Mucosa of rectum (tissue), 2 donors: ENCODE results near the gene C1orf56.

Source experiments
- H3K27ac ChIP-seq, 2 donors: one replicate each; pipeline ENCODE4 v1.7.0; 2013; ENCODE audit warnings: inconsistent platforms in 2 of 2, low read depth in 2 of 2, low read length in 2 of 2
- H3K27me3 ChIP-seq, 2 donors: one replicate each; pipeline ENCODE4 v1.7.0; 2013; ENCODE audit warnings: low read length in 2 of 2; ENCODE audit not compliant: control insufficient read depth in 2 of 2, insufficient read depth in 2 of 2
- H3K36me3 ChIP-seq, 2 donors: one replicate each; pipeline ENCODE4 v1.7.0; 2013; ENCODE audit warnings: low read length in 2 of 2; ENCODE audit not compliant: control insufficient read depth in 2 of 2, insufficient read depth in 2 of 2
- H3K4me1 ChIP-seq, 2 donors: one replicate each; pipeline ENCODE4 v1.7.0; 2013; ENCODE audit warnings: low read length in 2 of 2, mild to moderate bottlenecking in 1 of 2; ENCODE audit not compliant: control insufficient read depth in 2 of 2, insufficient read depth in 2 of 2
- H3K4me3 ChIP-seq, 2 donors: one replicate each; pipeline ENCODE4 v1.7.0; 2013; ENCODE audit warnings: low read length in 2 of 2
- H3K9ac ChIP-seq, 2 donors: one replicate each; pipeline ENCODE4 v1.7.0; 2013; ENCODE audit warnings: low read length in 2 of 2, low read depth in 1 of 2, mild to moderate bottlenecking in 1 of 2
- H3K9me3 ChIP-seq, 2 donors: one replicate each; pipeline ENCODE4 v1.7.0; 2013; ENCODE audit warnings: low read length in 2 of 2; ENCODE audit not compliant: control insufficient read depth in 2 of 2
- donor health status: healthy.
- donor health status: Normal muscosa, but diverticular disease.

C1orf56 gene

DNA sequence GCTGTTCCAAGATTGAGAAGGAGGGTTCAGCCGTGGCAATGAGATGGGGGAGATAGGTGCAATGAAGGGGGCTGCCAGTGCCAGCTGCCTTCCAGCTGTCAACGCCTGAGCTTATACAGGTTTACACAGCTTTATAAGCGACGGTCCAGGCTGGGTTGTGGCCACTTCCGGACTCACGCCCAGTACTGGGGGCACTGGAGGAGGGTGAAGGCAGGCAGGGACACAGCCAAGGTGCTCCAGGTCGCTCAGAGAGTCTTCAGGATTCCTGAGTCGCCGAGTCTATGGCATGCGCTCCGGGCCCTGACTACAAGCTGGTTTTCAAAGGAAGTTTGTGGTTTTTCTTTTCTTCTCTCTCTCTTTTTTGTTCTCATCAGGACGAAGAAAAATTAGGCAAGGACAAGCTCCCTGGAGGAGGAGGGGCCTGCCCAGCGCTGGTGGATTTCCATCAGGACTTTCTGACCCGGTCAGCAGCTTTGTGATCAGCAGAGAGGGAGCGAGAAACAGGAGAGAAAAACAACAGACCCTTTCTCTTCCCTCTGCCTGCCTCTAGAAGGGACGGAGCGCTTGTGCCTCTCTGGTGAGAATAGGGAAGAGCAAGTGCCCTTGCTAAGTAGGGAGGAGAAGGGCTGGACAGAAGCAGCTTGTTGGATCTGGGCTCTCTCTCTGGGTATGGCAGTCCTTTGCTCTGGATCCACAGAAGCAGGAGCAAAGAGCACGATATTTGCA lies 41.1 kb upstream of the C1orf56 start, which contains the start of gene MINDY1:
Gene MINDY1, minus strand, starts transcription at position 576 of the 726 bp plus-strand sequence. CDS start 4,285 bp downstream, outside the sequence.
- Histone ChIP-seq H3K4me1 (peaks cover 39 to 40% of the 10 kb centered on the region in 2 donors), H3K9ac (peak within 1 kb of the TSS; percentile 87 to 94), H3K27ac (peak within 1 kb of the TSS; percentile 88 to 93), H3K36me3 (peaks cover 11 to 12% of the 10 kb centered on the region in 2 donors), H3K4me3 (peak within 1 kb of the TSS; percentile 84 to 90), H3K27me3 (no peaks in the 10 kb centered on the region), H3K9me3 (no peaks in the 10 kb centered on the region)

DNA sequence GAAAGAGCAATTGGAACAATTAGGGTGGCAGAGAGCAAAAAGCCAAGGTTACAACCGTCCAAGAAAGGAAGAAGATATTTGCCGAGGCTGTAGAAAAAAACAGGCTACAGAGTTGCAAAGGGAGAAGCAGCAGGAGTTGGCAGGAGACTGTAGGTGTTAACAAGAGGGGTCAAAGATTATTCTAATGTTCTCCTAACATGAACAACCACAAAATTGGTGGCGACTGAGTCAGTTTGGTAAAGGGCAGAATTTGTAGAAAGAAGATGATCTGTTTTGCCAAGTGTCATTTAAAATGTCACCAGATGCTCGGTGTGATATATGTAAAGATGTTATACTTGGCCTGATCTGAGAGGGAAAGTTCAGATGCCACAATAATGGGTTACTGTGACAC lies 39.7 kb upstream of the C1orf56 start:
- Histone ChIP-seq H3K27ac (peak overlapping the region; percentile 88 to 93), H3K36me3 (no peaks in the 10 kb centered on the region), H3K4me3 (peak overlapping the region; percentile 84 to 90), H3K4me1 (peaks cover 41 to 46% of the 10 kb centered on the region in 2 donors), H3K9ac (peak overlapping the region; percentile 41 to 60), H3K27me3 (no peaks in the 10 kb centered on the region), H3K9me3 (no peaks in the 10 kb centered on the region)

DNA sequence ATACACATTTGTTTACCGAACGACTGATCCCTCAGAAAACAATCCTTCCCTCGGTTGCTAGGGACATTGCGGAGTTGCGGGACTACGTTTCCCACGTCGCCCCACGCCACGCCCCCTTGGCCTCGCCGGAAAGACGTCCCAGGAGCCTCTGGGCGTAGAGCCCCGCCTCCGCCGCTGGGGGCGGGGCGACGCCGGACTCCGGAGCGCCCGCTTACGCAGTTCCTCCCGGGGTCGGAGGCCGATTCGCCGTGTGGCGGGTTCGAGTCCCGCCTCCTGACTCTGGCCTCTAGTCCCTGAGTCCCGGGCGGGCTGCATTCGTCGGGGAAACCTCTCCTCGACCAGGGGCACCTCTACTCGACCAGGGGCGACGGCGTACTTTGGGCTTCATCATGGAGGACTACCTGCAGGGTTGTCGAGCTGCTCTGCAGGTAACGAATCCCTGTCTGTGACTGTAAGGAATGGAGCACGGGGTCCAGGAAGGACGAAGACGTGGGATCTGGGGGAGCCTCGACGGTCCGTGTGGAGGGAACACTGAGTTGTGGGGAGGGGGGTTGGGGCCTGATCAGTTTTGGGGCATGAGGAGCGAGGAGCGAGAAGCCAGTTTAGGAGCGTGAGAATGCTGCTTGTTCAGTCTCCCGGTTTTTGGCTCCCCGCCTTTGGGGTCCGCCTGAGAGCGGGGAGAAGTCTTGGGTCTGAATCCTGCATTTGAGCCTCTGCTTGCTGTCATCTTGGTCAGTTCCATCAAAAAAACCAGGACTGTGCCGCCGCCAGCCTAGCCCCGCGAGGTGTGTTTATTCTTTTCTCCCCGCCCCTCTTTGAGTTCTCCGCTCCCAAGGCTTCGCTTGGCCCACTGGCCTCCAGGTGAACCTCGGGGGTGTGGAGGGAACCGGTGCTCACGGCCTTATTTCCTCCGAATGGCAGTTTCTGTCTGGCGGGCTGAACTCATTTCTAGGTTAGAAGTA lies 39.0 kb upstream of the C1orf56 start, which contains the start of gene PRUNE1:
Gene PRUNE1, plus strand, starts transcription at position 206 of the 962 bp plus-strand sequence. Its CDS starts 184 bp downstream, at position 390.
- H3K27me3 ChIP-seq, result no peaks in the 10 kb centered on the region
- H3K4me3 ChIP-seq, result peak within 1 kb of the TSS; percentile 84 to 90
- no peaks in the 10 kb centered on the region for H3K36me3 ChIP-seq
- peak within 1 kb of the TSS; percentile 88 to 93 for H3K27ac ChIP-seq
- H3K9ac ChIP-seq, result peak within 1 kb of the TSS; percentile 90 to 92
- H3K4me1 ChIP-seq, result peaks cover 45% of the 10 kb centered on the region in 2 donors
- H3K9me3 ChIP-seq, result no peaks in the 10 kb centered on the region

GRCh38 chr1:151009206-151009587 lies 38.4 kb upstream of the C1orf56 start:
- Histone ChIP-seq H3K9ac (peak overlapping the region; percentile 90 to 92), H3K9me3 (no peaks in the 10 kb centered on the region), H3K4me1 (peaks cover 43 to 49% of the 10 kb centered on the region in 2 donors), H3K27me3 (no peaks in the 10 kb centered on the region), H3K27ac (peak overlapping the region; percentile 87 to 88), H3K4me3 (peak overlapping the region; percentile 84 to 90), H3K36me3 (no peaks in the 10 kb centered on the region)

DNA sequence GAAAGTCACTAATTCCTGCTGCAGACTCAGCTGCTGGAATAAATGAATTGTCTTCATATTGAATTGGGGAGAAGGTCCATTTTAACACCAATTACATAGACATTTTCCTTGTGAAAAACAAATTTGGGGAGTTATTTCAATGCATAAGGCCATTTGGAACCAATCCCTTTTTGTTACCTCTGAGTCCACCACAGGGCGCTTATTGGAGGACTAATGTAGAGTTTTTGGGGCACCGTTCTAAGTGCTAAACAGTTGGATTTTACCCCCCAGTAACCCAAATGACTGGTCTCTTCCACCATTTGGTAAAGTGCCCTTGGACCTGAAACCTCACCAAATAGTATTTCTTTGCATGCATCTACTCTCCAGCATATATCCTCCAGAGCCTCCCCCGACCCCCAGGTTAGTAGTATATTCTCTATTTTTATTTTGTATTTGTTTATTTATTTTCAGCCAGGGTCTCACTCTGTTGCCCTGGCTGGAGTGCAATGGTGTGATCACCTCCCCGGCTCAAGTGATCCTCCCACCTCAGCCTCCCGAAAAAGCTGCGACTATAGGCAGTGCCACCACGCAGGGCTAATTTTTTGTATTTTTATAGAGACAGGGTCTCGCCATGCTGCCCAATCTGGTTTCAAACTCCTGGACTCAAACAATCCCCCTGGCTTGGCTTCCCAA lies 37.7 kb upstream of the C1orf56 start:
- Histone ChIP-seq H3K9me3 (no peaks in the 10 kb centered on the region), H3K27me3 (no peaks in the 10 kb centered on the region), H3K9ac (peak overlapping the region; percentile 90 to 92), H3K36me3 (no peaks in the 10 kb centered on the region), H3K4me1 (peaks cover 42 to 50% of the 10 kb centered on the region in 2 donors), H3K4me3 (peak overlapping the region; percentile 84 to 90), H3K27ac (peak overlapping the region in 1 of 2 donors; percentile 88)

DNA sequence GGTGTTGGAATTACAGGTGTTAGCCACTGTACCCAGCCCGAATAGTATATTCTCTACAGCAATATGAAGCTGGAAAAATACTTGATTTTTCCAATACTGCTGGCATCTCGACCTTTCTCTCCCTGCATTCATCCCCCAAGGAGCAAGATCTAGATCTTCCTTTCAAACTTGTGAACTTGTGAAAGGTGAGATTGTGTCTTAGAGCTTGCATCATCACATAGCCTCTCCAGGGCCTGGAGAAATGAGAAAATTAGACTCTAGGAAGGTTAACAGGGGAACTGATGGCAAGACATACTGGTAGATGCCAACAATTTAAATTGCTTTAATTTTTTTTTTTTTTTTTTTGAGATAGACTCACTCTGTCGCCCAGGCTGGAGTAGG lies 37.2 kb upstream of the C1orf56 start:
- H3K9ac ChIP-seq, result no peak overlapping the region
- H3K9me3 ChIP-seq, result no peaks in the 10 kb centered on the region
- H3K27me3 ChIP-seq, result no peaks in the 10 kb centered on the region
- H3K36me3 ChIP-seq, result no peaks in the 10 kb centered on the region
- H3K27ac ChIP-seq, result no peak overlapping the region
- H3K4me1 ChIP-seq, result peaks cover 39 to 50% of the 10 kb centered on the region in 2 donors
- no peak overlapping the region for H3K4me3 ChIP-seq

DNA sequence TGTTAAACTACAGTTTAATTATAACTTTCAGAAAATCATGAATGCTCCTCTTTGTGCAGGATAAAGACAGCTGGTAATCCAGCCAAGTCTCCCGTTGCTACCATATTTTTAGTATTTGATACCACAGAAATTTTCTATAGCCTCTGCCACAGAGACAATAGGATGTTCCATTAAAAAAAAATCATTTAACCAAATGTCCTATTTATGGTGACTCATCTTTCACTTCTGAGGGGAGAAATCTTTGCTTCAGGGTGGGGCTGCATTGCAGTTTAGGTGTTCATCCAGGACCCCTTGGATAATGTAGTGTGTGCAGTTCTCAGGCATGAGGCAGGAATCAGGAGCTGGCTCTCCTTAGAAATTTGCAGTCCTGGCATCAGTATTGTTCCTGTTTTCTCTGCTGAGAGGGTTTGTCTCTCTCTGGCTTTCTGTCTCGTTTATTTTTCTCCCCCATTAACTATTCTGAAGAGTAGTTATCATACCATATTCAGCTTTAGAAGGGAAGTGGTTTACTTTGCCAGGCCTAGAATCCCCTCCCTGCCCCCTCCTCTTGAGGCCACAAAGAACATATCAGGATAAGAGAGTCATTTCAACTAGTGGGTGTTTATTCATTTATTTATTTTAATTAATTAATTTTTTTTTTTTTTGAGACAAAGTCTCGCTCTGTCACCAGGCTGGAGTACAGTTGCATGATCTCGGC lies 36.2 kb upstream of the C1orf56 start:
- no peaks in the 10 kb centered on the region for H3K36me3 ChIP-seq
- no peak overlapping the region for H3K4me3 ChIP-seq
- H3K27ac ChIP-seq, result peak overlapping the region in 1 of 2 donors; percentile 9
- no peak overlapping the region for H3K9ac ChIP-seq
- H3K4me1 ChIP-seq, result peaks cover 35 to 41% of the 10 kb centered on the region in 2 donors
- H3K27me3 ChIP-seq, result no peaks in the 10 kb centered on the region
- H3K9me3 ChIP-seq, result no peaks in the 10 kb centered on the region

DNA sequence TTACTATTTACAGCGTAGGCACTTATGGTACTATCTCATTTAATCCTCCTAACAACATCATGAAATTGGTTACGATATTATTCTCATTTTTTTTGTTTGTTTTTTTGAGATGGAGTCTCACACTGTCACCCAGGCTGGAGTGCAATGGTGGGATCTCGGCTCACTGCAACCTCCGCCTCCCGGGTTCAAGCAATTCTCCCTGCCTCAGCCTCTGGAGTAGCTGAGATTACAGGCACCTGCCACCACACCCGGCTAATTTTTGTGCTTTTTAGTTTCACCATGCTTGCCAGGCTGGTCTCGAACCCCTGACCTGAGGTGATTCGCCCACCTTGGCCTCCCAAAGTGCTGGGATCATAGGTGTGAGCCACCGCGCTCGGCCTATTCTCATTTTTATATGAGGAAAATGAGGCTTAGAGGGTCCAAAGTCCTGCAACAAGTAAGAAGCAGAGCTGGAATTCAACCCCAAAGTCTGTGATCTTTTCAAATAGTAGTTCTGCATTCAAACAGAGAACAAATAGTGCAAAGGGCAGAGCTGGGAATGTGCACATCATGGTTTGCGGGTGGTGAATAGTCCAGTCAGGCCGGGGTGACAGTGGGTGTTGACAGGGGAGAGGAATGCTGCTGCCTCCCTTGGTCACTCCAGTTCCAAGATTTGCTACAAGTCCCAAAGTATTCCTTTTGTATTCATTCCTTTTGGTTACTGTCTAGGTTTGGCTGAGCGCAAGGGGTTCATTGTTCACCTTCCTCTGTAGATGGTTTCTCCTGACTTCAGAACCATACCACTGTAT lies 34.7 kb upstream of the C1orf56 start:
- no peak overlapping the region for H3K9ac ChIP-seq
- no peaks in the 10 kb centered on the region for H3K9me3 ChIP-seq
- peak overlapping the region; percentile 62 to 63 for H3K27ac ChIP-seq
- H3K27me3 ChIP-seq, result no peaks in the 10 kb centered on the region
- H3K4me3 ChIP-seq, result peak overlapping the region; percentile 1 to 27
- peaks cover 28 to 30% of the 10 kb centered on the region in 2 donors for H3K4me1 ChIP-seq
- H3K36me3 ChIP-seq, result no peaks in the 10 kb centered on the region

- Histone ChIP-seq H3K27me3 (no peaks in the 10 kb centered on the region), H3K27ac (peak overlapping the region; percentile 62 to 63)
Measured at GRCh38 chr1:151013518-151013917, 34.0 kb upstream of the C1orf56 start.

More at GRCh38 chr1:151013518-151013917, 34.0 kb upstream of the C1orf56 start:
- Histone ChIP-seq H3K9me3 (no peaks in the 10 kb centered on the region), H3K4me1 (peaks cover 28 to 30% of the 10 kb centered on the region in 2 donors), H3K4me3 (peak overlapping the region; percentile 1 to 27), H3K36me3 (peaks cover 0 to 5% of the 10 kb centered on the region in 2 donors), H3K9ac (no peak overlapping the region)
